HL-60/S4 (cell line): ENCODE data around the gene TRIM37.
"Not testable (repeated sequence)": the region's sequence is repeated elsewhere in the genome, so short reads cannot be mapped to it uniquely, and the experiment has no call there.

Source experiments
- in situ Hi-C: fragments of 300-500 bp; cut with MboI; formaldehyde crosslinking; loops from 2 replicates; pipeline ENCODE4 v1.14.3; 2022; ENCODE audit warnings: low sequenced_read_pairs

The TRIM37 gene

DNA sequence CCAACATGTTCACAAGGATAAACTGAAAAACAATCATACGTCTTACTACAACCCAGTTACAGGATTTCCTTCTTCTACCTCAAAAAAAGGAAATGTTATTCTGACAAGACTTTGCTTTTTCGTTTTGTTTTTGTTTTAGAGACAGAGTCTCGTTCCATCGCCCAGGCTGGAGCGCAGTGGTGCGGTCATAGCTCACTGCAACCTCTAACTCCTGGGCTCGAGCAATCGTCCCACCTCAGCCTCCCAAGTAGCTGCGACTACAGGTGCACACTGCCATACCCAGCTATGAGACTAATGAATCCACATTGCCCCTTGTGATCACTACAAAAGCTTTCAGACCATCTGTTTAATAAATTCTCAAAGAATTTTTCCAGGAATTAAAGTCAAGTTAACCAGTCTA lies 8.8 kb upstream of the TRIM37 start:
- in situ Hi-C loops: no loop called here

- in situ Hi-C loops: no loop called here
Measured at GRCh38 chr17:59111539-59111938, 4.9 kb upstream of the TRIM37 start.

- in situ Hi-C loops: no loop called here
Measured at GRCh38 chr17:59110973-59111372, 4.3 kb upstream of the TRIM37 start.

GRCh38 chr17:59108400-59109102 lies 1.9 kb upstream of the TRIM37 start:
- in situ Hi-C loops: no loop called here

GRCh38 chr17:59107306-59107670 lies 608 bp upstream of the TRIM37 start:
- in situ Hi-C loops: no loop called here

GRCh38 chr17:59105852-59106462 lies 723 bp downstream of the TRIM37 start:
- in situ Hi-C loops: no loop called here

DNA sequence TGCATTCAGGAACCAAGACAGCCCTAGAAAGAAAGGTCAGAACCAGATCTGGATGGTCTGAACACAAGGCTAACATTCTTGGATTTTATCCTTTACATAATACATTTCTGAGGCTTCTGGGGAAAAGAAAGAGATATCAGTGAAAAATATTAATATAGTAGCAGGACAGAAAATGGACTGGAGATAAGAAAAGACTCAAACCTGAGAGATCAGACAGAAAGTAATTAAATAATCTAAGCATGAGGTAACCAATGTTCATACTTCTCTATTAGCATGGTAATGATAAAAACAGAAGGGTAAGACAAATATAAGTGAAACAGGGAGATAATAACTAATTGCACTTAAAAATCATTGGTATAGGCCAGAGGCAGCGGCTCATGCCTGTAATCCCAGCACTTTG lies 5.5 kb downstream of the TRIM37 start:
- in situ Hi-C loops: no loop called here

GRCh38 chr17:59097876-59098275 lies 8.8 kb downstream of the TRIM37 start:
- in situ Hi-C loops: no loop called here

DNA sequence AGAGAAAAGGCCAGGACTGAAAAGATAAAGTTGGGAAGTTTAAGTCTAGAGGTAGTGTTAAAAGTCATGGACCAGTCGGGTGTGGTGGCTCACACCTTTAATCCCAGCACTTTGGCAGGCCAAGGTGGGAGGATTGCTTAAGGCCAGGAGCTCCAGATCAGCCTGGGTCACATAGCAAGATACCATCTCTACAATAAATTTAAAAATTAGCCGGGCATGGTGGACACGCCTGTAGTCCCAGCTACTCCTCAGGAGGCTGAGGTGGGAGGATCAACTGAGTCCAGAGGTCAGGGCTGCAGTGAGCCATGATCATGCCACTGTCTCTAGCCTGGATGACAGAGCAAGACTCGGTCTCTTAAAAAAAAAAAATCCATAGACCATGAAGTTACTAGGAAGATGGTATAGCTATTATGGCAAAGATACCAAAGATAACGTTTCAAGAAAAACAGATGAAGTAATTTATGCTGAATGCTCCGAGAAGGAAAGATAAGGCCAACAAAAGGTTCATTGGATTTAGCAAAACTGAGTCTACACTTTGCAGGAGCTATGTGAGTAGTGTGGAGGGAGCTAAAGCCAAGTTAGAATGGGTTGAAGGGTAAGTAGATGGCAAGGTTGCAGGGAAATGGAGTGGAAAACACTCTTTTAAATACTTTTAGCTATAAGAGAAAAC lies 11.7 kb downstream of the TRIM37 start:
- in situ Hi-C loops: no loop called here

- in situ Hi-C loops: no loop called here
Measured at GRCh38 chr17:59093702-59094231, 12.9 kb downstream of the TRIM37 start.

DNA sequence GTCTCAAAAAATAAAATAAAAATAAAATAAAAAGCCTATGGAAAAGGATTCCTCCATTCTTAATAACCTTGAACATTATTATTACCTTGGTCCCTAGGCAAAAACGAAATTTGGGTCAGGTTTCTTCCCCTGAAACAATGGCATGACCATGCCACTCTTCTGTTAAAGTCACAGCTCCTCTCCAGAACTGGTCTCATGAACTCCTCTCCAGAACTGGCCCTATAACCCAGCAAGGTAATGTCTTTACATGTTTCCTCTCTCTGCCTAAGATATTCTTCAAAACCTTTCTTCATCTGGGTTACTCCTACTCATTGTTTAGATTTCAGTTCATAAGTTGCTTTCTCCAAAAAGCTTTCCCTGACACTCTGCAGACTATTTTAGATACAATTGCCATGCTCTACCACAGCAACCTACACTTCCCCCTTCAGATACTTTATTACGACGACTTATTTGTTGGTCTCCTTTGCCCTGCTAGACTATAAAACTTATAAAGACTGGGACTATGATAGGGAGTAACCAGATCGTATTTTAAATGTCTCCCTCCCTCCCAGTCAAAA lies 13.5 kb downstream of the TRIM37 start:
- in situ Hi-C loops: no loop called here

DNA sequence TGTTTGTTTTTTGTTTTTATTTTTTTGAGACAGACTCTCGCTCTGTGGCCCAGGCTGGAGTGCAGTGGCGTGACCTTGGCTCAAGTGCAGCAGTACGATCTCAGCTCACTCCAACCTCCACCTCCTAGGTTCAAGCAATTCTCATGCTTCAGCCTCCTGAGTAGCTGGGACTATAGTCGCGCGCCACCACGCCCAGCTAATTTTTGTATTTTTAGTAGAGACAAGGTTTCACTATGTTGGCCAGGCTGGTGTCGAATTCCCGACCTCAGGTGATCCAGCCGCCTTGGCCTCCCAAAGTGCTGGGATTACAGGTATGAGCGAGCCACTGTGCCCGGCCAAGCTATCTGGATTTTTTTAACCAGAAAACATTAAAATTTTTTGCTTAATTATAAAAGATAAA lies 16.1 kb downstream of the TRIM37 start:
- in situ Hi-C loops: not testable (repeated sequence)

GRCh38 chr17:59084154-59084553 lies 22.5 kb downstream of the TRIM37 start:
- in situ Hi-C loops: no loop called here

GRCh38 chr17:59074494-59074893 lies 32.2 kb downstream of the TRIM37 start:
- in situ Hi-C loops: no loop called here

DNA sequence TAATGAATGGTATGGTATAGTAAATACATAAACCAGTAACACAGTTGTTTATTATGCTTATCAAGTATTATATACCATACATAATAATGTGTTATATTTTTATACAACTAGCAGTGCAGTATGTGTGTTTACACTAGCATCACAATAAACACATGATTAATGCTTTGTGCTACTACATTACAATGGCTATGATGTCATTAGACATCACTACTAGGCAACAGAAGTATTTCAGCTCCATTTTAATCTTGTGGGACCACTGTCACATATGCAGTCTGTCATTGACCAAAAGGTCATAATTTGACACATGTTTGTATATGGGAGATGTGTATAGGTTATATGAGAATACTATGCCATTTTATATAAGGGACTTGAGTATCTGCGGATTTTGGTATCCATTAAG lies 32.7 kb downstream of the TRIM37 start:
- in situ Hi-C loops: no loop called here

DNA sequence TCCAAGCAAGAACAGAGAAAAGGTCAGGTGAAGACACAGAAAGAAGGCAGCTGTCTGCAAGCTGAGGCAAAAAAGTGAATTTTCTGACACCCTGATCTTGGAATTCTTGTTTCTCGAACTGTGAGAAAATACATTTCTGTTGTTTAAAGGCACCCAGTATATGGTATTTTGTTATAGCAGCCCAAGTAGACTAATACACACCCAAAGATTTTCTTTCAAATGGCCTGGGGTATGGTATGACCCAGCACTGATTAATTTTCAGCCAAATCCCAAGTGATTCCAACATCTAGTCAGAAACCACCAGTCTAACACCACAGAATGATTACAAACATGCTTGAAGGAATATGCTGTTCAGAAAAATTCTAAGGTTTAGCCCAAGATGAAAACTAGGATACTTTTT lies 36.8 kb downstream of the TRIM37 start:
- in situ Hi-C loops: no loop called here

GRCh38 chr17:59067756-59068155 lies 38.9 kb downstream of the TRIM37 start:
- in situ Hi-C loops: no loop called here

DNA sequence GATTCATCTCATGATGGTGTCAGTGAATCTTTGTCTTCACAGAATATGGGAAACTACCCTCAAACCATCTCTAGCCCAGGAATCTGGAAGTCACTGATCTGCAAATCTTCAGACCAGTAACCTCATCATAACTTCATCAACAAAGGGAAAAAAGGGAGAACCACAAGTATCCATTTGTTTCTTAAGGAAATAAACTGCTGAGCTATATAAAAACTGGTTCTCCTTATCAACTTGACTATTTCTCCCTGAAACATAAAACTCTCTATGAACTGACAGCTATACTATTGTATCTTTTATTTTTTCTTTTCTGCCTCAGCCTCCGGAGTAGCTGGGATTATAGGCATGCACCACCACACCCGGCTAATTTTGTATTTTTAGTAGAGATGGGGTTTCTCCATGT lies 39.3 kb downstream of the TRIM37 start:
- in situ Hi-C loops: no loop called here

DNA sequence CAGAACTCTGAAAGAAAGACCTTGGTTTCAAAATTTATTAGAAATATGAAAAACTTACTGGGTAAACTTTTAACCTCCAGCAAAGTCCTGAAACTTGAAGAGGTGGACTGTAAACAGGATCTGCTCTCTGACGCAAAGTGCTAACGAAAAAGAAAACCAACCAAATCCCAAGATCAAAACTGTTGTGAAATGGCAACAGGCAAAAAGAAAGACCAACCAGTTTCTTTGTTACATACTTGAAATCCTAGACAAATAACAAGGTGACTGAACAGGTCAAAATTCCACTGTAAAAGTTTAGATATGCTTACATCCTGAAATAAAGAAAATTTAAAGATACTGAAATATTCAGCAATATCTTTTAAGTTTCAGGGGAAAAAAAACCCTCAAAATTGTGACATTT lies 44.2 kb downstream of the TRIM37 start:
- in situ Hi-C loops: no loop called here

- in situ Hi-C loops: no loop called here
Measured at GRCh38 chr17:59056857-59057256, 49.8 kb downstream of the TRIM37 start.

- in situ Hi-C loops: no loop called here
Measured at GRCh38 chr17:59049798-59050197, 56.9 kb downstream of the TRIM37 start.

DNA sequence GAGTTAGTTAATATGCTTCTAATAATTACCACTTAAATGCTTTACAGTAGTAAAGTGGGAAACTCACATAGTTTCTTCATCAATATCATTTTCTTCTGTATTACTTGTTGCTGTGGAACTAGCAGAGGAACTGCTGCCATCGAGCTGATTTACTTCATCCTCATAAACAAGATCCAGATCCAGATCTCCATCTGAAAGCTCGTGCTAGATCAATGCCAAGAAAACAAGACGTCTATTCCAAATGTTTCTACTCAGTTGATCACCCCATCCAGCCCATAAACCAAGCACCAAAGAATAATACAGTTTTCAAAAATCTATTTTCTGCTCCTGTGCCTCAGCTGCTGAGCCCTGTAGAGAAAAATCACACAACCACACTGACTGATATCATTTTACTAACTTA lies 59.1 kb downstream of the TRIM37 start:
- in situ Hi-C loops: no loop called here
